Measurements from ENCODE around the gene S100A16.
"Not testable (repeated sequence)": the region's sequence is repeated elsewhere in the genome, so short reads cannot be mapped to it uniquely, and the experiment has no call there.

The S100A16 gene

GRCh38 chr1:153615406-153615805, 2.5 kb upstream of the S100A16 start:
- no peak for DNase-seq (ENCODE audit: low read depth)

- no peak for DNase-seq (ENCODE audit: low read depth)
These were observed 2.0 kb upstream of the S100A16 start for GRCh38 chr1:153614906-153615305.

- no peak for DNase-seq (ENCODE audit: low read depth)
These were observed 1.4 kb upstream of the S100A16 start for GRCh38 chr1:153614189-153614900.

GRCh38 chr1:153613406-153613805, 469 bp upstream of the S100A16 start:
- no peak for DNase-seq (ENCODE audit: low read depth)

GRCh38 chr1:153612111-153612754, 704 bp downstream of the S100A16 start:
- no peak for DNase-seq (ENCODE audit: low read depth)

- DNase-seq (ENCODE audit: low read depth), result no peak
These were observed 1.6 kb downstream of the S100A16 start for GRCh38 chr1:153611356-153611755.

GRCh38 chr1:153610811-153611301, 2.1 kb downstream of the S100A16 start:
- DNase-seq (ENCODE audit: low read depth), result no peak

GRCh38 chr1:153610334-153610733, 2.6 kb downstream of the S100A16 start:
- no peak for DNase-seq (ENCODE audit: low read depth)

- no peak for DNase-seq (ENCODE audit: low read depth)
These were observed 3.4 kb downstream of the S100A16 start for GRCh38 chr1:153609585-153609907.

GRCh38 chr1:153608742-153609584, 4.0 kb downstream of the S100A16 start:
- DNase-seq (ENCODE audit: low read depth), result no peak

- no peak for DNase-seq (ENCODE audit: low read depth)
These were observed 4.8 kb downstream of the S100A16 start for GRCh38 chr1:153608089-153608682.

GRCh38 chr1:153607381-153607780, 5.6 kb downstream of the S100A16 start:
- DNase-seq (ENCODE audit: low read depth), result no peak

- no peak for DNase-seq (ENCODE audit: low read depth)
These were observed 6.7 kb downstream of the S100A16 start for GRCh38 chr1:153606194-153606593.

- no peak for DNase-seq (ENCODE audit: low read depth)
These were observed 10.2 kb downstream of the S100A16 start for GRCh38 chr1:153602749-153603148.

GRCh38 chr1:153599847-153600246, 13.1 kb downstream of the S100A16 start:
- no peak for DNase-seq (ENCODE audit: low read depth)

GRCh38 chr1:153598309-153599172, 14.4 kb downstream of the S100A16 start:
- no peak for DNase-seq (ENCODE audit: low read depth)

GRCh38 chr1:153597206-153597605, 15.7 kb downstream of the S100A16 start:
- DNase-seq (ENCODE audit: low read depth), result peak; percentile 21

- DNase-seq (ENCODE audit: low read depth), result no peak
These were observed 20.2 kb downstream of the S100A16 start for GRCh38 chr1:153592748-153593147.

GRCh38 chr1:153588482-153588881, 24.5 kb downstream of the S100A16 start:
- no peak for DNase-seq (ENCODE audit: low read depth)

- DNase-seq (ENCODE audit: low read depth), result not testable (repeated sequence)
These were observed 24.9 kb downstream of the S100A16 start for GRCh38 chr1:153588033-153588432.

- no peak for DNase-seq (ENCODE audit: low read depth)
These were observed 25.6 kb downstream of the S100A16 start for GRCh38 chr1:153587314-153587713.
